Prostate gland (tissue), 2 donors: Measurements from ENCODE around the gene SYTL1.

Source experiments
- CTCF ChIP-seq, 4 experiments: fragments of 200-600 bp in 2 of 4; fragments of 450-650 bp in 2 of 4; sonication (generic) in 2 of 4; IDR thresholded peaks; 1 replicate in 3 of 4; 2 replicates in 1 of 4; pipeline ENCODE4 v1.5.1; 2016 to 2019; ENCODE audit warnings: antibody characterized with exemption in 4 of 4, mild to moderate bottlenecking in 2 of 4, moderate library complexity in 2 of 4
- POLR2A ChIP-seq: fragments of 450-650 bp; IDR thresholded peaks from one replicate; pipeline ENCODE4 v1.6.1; 2016; ENCODE audit warnings: antibody characterized with exemption, mild to moderate bottlenecking
- POLR2AphosphoS5 ChIP-seq: sonication (generic); formaldehyde crosslinking; IDR thresholded peaks from one replicate; pipeline ENCODE4 v1.6.1; 2017; ENCODE audit warnings: antibody characterized with exemption

GRCh38 chr1:27383661-27384060 lies 41.8 kb downstream of the SYTL1 start:
- TF ChIP-seq POLR2A: no peak
- no peak for TF ChIP-seq CTCF (IDR thresholded peaks at IDR 0.05)
- no peak for TF ChIP-seq POLR2AphosphoS5
